NCI-H1092 treated with DMSO at 0.1 percent for 48 hours (cell line): ENCODE results near the gene CCDC60.

Experiments used
- DNase-seq: peaks from one replicate; lab custom pipeline; 2025; lab: John Stamatoyannopoulos, UW

Gene CCDC60

DNA sequence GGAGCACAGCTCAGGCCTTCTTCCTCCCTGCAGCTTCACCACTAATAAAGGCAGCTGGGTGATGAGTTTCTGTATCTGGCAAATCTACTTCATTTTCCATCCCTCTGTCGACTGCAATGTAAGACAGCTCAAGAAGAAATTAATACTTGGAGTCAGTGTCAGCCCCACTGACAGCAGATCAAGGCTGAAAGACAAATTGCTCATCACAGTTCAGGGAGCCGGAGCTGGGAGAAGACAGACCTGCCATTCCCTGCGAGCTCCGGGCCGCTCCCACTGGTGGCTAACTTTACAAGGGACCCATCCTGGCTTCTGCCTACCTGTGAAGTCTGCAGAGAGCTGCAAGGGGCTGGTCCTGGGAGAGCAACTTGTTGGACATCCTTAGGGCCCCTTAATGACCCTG lies 49.8 kb downstream of the CCDC60 start:
- DNase-seq, result no peak

DNA sequence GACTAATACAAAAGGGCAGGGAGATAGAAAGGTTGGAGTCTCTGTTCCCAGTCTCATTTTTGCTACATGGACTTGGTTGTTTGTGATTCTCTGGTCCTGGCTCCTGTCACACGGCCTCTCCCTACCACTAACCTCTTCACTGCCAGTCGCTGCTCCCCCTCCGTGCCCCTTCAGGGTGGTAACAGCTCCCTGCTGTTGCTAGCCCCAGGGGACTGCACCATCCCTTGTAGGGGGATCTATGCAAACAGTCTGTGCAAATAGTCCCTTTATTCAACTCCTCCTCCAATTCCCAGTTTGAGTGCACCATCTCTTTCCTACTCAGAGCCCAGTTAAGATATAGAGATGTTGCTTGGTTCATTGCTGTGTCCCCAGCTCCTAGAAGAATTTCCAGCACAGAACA lies 51.1 kb downstream of the CCDC60 start:
- peak; percentile 25 for DNase-seq

DNA sequence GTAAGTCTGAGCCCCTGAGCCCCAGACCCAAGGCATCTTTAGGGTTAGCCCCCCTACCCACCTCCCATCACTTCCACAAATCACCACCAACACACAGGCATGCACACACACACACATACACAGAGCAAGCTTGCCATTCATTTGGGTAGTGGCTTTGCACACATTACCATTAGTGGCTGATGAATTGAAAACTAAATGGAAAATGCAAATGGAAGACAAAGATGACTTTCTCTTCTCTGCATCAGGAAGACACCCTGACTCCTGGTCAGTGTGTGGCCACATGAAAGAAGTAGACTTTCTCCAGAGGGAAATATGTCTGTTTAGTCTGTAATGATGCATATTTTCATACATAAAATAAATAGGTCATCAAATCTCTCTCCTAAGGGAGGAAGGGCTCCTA lies 55.2 kb downstream of the CCDC60 start:
- DNase-seq, result no peak

DNA sequence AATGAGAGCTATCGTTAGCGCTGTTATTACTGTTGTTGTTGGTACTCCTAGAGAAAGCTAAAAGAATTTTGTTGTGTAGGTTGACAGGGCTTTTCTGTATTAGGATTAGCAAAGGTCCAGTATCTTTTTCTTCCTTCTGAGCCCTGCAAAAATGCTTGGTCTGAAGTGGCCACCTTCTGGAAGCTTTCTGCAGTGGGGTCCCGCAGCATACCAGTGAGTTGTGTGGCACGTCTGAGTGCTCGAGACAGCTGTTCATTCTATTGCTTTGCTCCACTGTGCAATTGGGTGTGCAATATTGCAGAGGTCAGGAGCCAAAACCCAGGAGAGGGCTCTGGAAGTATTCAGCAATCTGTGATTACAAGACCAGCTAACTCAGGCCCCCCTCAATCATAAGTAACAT lies 57.1 kb downstream of the CCDC60 start:
- DNase-seq, result no peak

DNA sequence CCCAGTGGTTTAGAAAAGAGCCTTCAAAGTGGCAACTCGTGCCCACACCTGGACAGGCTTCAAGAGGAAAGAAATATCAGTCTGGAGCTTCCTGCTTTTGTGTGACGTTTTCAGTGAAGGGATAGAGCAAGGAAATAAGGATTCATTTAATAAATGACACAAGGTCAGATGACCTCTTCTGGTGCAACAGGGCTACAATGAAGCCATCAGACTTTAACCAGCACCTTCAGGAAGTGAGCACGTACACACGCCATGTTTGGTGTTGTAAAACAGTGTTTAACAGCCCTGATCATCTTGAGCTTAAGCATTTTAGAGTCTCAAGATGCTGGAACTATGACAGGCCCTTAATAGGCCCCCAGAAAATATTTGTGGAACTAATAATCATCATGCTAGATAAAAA lies 59.1 kb downstream of the CCDC60 start:
- DNase-seq, result no peak

DNA sequence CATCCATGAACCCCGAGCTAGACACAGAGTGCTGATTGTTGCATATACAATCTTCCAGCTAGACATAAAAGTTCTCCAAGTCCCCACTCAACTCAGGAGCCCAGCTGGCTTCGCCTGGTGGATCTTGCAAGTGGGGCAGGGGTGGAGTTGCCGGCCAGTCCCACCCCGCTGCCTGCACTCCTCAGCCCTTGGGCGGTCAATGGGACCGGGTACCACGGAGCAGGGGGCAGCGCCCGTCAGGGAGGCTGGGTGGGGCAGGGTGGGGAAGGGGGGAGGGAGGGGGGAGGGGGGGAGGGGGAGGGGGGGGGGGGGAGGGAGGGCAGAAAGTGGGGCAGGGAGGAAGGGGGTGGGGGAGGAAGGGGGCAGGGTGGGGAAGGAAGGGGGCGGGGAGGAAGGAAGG lies 63.0 kb downstream of the CCDC60 start:
- no peak for DNase-seq

DNA sequence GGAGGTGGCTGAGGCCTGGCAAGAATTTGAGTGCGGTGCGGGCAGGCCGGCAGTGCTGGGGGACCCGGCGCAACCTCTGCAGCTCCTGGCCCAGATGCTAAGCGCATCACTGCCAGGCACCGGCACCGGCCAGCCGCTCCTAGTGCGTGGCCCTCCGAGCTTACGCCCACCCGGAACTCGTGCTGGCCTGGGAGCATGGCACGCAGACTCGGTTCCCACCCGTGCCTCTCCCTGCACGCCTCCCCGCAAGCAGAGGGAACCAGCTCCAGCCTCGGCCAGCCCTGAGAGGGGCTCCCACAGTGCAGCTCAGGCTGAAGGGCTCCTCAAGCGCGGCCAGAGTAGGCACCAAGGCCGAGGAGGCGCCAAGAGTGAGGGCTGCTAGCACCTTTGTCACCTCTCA lies 63.7 kb downstream of the CCDC60 start:
- no peak for DNase-seq

DNA sequence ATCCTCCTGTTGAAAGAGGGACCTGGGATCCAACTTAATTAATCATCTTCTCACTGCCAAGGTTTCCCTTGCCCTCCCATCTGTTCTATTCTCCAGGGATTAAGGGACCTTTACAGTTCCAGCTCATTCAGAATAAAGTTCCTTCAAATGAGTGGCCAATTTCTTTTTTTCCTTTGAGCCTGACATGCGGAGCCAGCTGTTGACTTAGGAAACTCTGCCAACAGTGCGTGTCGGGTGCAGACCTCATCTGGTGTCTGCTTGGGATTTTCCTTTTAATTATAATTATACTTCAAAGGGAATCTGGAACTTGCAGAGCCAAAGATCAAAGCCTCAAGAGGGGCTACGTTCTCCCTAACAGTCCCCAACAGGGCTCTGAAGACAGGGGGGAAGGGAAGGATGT lies 64.8 kb downstream of the CCDC60 start:
- DNase-seq, result no peak

DNA sequence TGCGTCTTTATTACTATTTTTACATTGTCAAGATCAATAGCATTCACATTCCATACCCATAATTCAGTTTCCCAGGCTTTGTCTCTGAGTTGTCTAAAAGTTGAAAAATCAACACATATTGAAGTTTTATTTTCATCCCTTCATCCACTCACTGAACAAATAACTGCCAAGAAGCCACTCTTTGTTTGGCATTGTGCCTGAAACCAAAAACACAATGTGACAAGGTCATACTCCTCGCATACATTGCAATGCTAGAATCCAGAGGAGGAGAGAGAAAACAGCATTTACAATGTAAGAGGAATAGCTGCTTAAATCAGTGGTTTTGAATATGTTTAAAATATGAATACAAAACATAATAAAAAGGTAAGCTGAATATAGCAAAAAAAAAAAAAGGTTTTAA lies 71.8 kb downstream of the CCDC60 start:
- no peak for DNase-seq

DNA sequence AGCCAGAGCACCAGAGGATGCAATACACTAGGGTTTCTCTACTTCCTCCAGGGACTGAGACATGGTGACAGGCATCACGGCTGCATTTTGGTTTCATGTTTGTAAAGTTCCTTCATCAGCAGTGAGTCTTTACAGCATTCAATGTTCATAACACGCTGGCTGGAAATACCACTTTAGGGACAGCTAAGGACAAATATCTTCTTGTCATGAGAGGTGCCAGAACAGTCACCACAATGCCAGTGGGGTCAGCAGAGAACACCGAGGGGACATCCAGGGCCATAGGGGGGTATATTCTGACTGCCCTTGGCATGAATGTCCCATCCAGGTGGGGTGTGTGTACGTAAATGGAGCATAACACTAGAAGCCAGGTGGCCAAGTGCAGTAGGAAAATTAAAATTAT lies 72.3 kb downstream of the CCDC60 start:
- DNase-seq, result no peak

DNA sequence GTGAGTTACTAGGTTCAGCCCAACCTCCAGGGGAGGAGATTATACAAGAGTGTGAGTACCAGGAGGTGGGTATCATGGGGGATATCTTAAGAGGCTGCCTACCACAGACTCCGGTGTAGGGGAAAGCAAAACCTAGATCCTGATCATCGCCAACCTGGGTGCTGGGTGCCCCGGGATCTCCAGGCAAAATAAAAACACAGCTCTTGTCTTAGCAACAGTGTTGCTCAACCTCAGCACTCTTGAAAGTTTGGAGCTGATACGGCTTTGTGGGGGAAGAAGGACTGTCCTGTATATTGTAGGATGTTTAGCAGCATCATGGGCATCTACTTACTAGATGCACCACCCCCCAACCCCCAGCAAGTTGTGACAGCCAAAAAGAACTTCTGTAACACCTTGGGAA lies 74.5 kb downstream of the CCDC60 start:
- no peak for DNase-seq

DNA sequence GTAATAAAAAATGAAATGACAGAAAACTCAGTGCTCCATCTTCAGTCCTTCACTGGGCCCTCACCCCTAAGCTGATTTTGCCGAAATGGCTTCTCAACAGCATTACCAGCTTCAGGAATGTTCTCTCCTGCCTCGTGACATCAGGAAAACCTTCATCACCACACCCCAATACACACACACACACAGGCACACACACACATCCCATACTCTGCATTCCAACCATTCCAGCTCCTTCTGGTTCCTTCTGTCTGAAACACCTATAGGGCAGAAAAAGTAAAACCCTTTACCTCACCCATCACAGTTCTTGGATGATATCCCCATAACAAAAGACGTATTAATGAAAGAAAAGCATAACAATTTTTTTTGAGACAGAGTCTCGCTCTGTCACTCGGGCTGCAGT lies 75.9 kb downstream of the CCDC60 start:
- DNase-seq, result no peak

DNA sequence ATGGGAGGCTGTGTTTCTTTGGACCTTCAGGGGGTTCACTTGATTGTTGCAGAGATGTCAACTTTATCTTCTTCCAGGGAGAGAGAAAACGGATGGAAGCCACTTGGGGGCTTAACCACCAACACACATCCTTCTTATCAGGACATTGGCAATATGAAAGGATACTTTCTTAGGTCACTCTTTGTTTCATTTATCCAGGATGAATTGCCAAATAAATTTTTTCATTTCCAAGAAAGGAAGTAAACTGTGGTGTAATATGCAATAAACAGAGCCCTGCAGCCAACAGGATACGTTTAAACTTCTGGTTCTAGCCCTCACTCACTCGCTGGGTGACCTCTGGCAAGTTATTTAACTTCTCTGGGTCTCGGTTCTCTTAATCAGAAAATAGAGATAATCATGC lies 77.8 kb downstream of the CCDC60 start:
- no peak for DNase-seq

DNA sequence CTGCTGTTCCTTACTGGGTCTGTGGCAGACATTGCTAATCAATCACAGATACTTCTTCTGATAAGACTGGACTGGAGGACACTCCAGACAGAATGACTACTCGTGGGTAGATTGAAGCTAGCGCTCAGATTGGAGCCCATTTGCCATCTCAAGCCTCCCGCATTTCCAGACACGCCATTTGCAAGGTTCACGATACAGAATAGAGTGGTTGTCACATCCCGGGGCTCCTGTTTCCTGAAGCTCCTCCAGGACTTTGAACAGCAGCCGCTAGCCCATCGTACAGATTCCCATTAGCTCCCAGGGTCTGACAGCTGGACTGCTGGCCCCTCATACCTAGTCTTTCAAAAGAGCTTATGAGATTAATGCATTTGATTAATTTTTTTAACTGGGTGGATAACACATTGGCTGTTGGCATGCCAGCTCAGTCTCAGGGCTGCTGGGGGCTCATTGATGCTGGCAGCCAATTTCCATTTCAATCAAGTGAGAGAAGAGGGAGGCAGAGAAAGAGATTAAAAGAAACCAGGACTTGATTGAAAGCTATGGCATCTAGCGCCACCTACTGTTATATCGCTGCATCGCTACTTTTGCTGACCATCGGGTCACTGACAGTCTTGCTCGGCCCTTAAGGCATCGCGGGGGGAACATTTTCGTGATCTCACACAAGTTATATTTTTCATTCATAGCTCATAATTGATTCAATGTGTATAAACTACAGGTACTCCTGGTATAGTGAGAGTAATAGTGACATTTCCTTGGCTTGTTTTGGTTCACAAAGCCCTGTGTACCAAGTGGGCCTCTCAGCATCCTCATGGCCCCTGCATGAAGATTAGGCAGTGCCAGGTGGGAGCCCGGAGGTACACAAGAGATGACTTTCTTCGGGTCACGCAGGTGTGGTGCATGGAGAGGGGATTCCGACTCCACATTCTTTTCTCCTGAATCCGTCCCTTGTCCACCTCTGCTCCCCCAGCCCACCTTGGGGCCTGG lies 78.6 kb downstream of the CCDC60 start:
- peak; percentile 63 for DNase-seq

DNA sequence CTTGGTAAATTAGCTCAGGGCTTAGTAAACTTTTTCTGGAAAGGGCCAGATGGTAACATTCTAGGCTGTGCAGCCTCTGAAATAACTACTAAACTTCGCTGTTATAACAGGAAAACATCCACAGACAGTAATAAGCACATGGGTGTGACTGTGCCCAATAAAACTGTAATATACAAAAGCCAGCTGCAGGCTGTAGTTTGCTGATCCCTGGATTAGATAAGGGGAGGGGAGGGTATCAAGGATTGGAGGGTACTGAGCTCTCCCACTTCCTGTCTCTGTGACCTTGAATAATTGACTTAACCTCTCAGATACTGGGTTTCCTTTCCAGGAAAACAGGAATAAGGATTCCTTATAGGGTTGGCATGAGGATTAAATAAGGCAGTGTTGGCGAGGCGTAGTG lies 81.2 kb downstream of the CCDC60 start:
- no peak for DNase-seq

DNA sequence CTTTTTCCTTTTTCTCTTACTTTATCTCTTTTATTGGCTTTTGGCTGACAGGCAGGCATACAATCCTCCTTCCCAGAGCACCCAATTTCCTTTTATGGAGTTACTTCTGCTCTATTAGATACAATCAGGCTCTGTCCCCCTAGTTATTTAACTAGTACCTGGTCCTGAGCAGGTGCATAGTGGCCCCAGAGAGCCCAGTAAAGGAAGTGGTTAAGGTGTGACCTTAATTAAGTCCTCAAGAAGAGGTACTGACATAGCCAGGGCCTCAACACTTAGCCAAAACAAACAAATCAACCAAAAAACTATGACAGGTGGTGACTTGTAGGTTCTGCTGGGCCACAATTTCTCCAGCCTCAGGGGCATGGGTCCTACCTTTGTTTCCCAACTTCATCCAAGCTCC lies 82.9 kb downstream of the CCDC60 start:
- DNase-seq, result no peak

DNA sequence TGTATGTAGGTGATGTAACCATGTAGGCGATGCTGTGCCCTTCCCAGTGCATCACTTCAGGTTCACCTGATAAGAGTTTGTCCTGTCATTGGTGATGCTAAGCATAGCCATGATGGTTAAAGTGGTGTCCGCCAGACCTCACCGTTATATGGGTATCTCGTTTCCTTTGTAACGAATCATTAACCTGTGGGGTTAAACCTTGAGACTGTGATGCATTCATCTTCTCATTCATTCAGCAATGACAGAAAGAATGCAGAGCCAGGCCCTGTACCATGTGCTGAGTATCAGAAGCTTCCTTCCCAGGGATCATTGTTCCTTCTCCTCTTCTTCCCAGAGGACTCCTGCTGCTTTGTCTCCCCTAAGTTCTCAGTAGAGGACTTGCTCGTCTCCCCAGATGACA lies 84.9 kb downstream of the CCDC60 start:
- no peak for DNase-seq

DNA sequence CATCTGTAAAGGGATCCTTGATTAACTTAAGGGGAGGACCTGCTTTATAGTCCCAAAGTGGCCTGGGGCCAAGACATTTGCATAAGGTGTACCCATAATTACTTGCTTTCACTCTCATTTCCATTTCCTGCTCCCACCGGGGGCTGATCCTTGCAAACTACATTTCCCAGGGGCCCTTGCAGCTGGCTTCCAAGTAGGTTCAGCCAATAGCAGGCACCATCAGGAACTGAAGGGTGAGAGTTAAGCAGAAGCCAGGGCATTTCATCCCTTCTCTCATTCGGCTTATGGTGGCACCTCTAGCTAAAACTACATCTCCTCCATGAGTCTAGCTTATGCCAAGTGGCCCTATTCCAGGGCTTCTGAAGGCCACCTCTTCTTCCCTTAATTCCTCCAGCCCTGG lies 88.8 kb downstream of the CCDC60 start:
- no peak for DNase-seq

DNA sequence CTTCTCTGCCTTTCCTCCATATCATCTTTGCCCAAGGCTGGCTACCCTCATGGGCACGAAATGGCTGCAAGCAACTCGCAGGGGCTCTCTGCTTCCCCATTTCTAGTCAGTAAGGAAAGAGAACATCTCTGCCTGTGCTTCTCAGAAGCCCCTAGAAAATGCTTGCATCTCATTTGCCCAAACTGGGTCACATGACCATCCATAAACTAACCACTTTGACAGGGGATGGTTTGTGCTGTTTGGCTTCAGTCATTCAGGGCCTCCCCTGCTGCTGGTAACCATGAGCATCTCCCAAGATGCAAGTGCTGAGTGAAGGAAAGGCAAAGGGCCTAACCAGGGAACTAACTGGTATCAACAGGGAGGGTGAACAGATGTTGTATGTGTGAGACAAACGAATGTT lies 91.1 kb downstream of the CCDC60 start:
- DNase-seq, result no peak

DNA sequence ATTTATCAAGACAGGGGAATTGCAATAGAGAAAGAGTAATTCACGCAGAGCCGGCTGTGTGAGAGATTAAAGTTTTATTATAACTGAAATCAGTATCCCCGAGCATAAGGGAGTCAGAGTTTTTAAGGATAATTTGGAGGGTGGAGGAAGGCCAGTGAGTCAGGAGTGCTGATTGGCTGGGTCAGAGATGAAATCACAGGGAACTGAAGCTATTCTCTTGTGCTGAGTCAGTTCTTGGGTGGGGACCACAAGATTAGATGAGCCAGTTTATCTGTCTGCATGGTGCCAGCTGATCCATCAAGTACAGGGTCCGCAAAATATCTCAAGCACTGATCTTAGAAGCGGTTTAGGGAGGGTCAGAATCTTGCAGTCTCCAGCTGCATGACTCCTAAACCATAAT lies 96.6 kb downstream of the CCDC60 start:
- no peak for DNase-seq

DNA sequence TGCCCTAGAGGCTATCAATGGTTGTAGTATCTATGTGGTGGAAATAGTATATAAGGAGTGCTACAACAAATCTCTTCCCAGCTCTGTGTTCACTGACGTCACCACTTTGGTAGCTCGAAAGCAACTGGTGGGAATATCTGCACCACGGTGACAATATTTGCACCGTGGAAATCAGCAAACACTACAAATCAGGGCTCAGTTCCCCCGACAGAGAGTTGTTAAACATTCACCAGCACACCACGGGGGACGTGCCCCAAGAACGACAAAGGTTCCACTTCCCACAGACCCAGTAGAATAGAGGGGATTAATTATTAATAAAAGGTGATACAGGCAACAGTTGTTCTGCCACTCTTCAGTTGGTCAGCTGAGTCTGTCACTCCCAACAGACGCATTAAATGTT lies 98.4 kb downstream of the CCDC60 start:
- no peak for DNase-seq

DNA sequence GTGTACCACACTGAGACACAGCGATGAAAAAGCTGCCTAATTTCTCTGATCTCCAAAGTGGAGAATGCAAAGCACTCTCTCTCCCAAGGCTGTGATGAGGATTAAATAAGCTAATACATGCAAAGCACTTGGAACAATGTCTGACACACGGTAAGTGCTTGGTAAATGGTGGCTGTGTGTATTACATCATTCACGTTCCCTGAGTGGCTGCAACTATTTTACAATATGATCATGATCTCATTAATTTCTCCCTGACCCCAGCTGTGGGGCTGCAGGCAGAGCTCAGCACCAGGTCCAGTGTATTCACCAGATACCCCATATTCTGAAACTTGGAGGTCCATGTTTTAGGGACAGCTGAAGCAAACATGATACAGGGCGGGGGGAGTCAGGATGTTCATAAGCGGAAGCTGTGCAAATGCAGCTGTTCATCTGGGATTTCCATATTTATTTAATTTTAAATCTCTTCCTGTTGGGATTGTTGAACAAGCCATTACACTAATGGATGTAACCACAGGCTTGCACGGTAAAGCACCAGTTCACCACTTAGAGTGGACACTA lies 106.4 kb downstream of the CCDC60 start:
- peak; percentile 58 for DNase-seq

DNA sequence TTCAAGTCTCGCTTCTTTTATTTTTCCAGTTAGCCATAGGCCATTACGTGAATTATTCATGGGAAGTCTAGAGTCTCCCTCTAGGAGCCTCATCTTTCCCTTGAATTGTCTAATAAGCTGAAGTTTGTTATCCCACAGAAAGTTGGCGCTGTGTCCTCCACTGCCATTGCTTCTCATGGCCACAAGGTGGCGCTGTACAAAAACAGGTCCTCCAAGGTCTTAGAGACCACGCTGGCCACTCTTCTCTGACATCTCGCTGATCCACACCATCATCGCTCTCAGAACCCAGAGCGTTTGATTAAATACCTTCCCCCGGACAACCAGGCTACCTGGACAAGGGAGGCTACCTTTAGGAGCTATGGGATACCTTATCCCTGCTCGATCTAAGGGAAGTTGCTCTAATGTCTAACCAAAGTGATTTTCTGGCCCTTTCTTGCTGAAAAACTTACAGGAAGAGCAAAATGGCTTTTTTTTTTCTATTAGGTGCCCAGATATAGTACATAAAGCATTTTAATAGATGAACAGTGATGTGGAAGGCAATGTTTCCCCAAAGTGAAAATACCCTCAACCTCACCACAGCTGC lies 110.0 kb downstream of the CCDC60 start:
- DNase-seq, result peak; percentile 44
